HCT116 (cell line): ENCODE data around the gene SAC3D1. TPM values are rescaled to one million over a fixed set of nuclear protein-coding genes. Genes with fewer than 3 reads are reported as not detected.

ENCODE experiments used
- ATAC-seq: fragments of 200-7000 bp; cut with Tn5 transposase; 2 replicates; pipeline ENCODE4 v1.9.1; 2020; ENCODE audit warnings: mild to moderate bottlenecking, moderate library complexity
- BruUV-seq: library from RNA; stranded (reverse); fragments of 400-500 nt; replicated peaks from 2 replicates; lab custom pipeline; 2021; lab: Mats Ljungman, UMichigan
- CTCF ChIA-PET: fragments of 300-600 bp; sonication (Branson Sonifier 250); formaldehyde crosslinking; loops from one replicate; lab custom pipeline; 2021; ENCODE audit warnings: antibody characterized with exemption; lab: Charles Lee
- POLR2A ChIA-PET: fragments of 300-600, 350-600 bp; sonication (Branson Sonifier 250); formaldehyde crosslinking; loops from one replicate; lab custom pipeline; 2021; ENCODE audit warnings: antibody characterized with exemption; lab: Charles Lee
- RAD21 ChIA-PET, 2 experiments: fragments of 300-600 bp; sonication (Branson Sonifier 250); formaldehyde crosslinking; loops; one replicate each; lab custom pipeline; 2023; ENCODE audit warnings: low total read pairs in 2 of 2; ENCODE audit not compliant: uncharacterized antibody in 2 of 2, unreplicated experiment in 2 of 2, low non-redundant PET in 1 of 2; lab: Charles Lee
- DNase-seq: peaks from one replicate; pipeline ENCODE4 v3.0.0-alpha.2; 2010; ENCODE audit warnings: low read depth, low spot score
- H2AFZ ChIP-seq: fragments of 200-600 bp; shearing (Covaris generic), sonication (generic); 2 replicates; pipeline ENCODE4 v1.6.1; 2017; ENCODE audit warnings: low read depth, mixed run types, mixed read lengths, antibody characterized with exemption, low read length; ENCODE audit not compliant: poor library complexity, severe bottlenecking
- H3K27ac ChIP-seq: 2 replicates; pipeline ENCODE4 v1.5.1; 2012; ENCODE audit warnings: low read depth, low read length
- H3K27me3 ChIP-seq: fragments of 200-600 bp; sonication (generic); 2 replicates; pipeline ENCODE4 v1.6.1; 2016; ENCODE audit warnings: mixed run types, low read length, mixed read lengths; ENCODE audit not compliant: insufficient read depth
- H3K36me3 ChIP-seq, 2 experiments: fragments of 200-500 bp in 1 of 2; fragments of 200-600 bp in 1 of 2; sonication (Bioruptor generic) in 1 of 2; sonication (generic) in 1 of 2; 2 replicates each; pipeline versions ENCODE4 v1.5.1 to v1.6.1; 2014 to 2016; ENCODE audit warnings: low read length in 2 of 2, inconsistent platforms in 1 of 2, mixed read lengths in 1 of 2, mixed run types in 1 of 2; ENCODE audit not compliant: insufficient read depth in 2 of 2, control insufficient read depth in 1 of 2
- H3K4me1 ChIP-seq, 2 experiments: fragments of 200-600 bp in 1 of 2; sonication (generic) in 1 of 2; 2 replicates each; pipeline versions ENCODE4 v1.5.1 to v1.6.1; 2012 to 2017; ENCODE audit warnings: low read length in 2 of 2, inconsistent platforms in 1 of 2, mild to moderate bottlenecking in 1 of 2, mixed read lengths in 1 of 2, mixed run types in 1 of 2, moderate library complexity in 1 of 2; ENCODE audit not compliant: insufficient read depth in 2 of 2, control insufficient read depth in 1 of 2
- H3K4me2 ChIP-seq: fragments of 200-600 bp; sonication (generic); 2 replicates; pipeline ENCODE4 v1.6.1; 2017; ENCODE audit warnings: mixed run types, low read length, mixed read lengths
- H3K4me3 ChIP-seq, 2 experiments: fragments of 200-600 bp in 1 of 2; sonication (generic) in 1 of 2; replicated peaks in 1 of 2; 2 replicates each; pipeline ENCODE4 v1.5.1; 2011 to 2016; ENCODE audit warnings: low read length in 2 of 2, control low read depth in 1 of 2, low read depth in 1 of 2, mild to moderate bottlenecking in 1 of 2, mixed read lengths in 1 of 2, mixed run types in 1 of 2
- H3K79me2 ChIP-seq: fragments of 200-600 bp; sonication (generic); 2 replicates; pipeline ENCODE4 v1.6.1; 2017; ENCODE audit warnings: mild to moderate bottlenecking, mixed run types, low read length, moderate library complexity, mixed read lengths; ENCODE audit not compliant: insufficient read depth
- H3K9ac ChIP-seq: fragments of 200-600 bp; sonication (generic); 2 replicates; pipeline ENCODE4 v1.6.1; 2016; ENCODE audit warnings: low read length, mixed read lengths
- H3K9me2 ChIP-seq: fragments of 200-600 bp; sonication (generic), shearing (Covaris generic); 2 replicates; pipeline ENCODE4 v1.6.1; 2017; ENCODE audit warnings: mixed run types, mild to moderate bottlenecking, moderate library complexity; ENCODE audit not compliant: insufficient read depth
- H3K9me3 ChIP-seq, 2 experiments: fragments of 200-500 bp in 1 of 2; fragments of 200-600 bp in 1 of 2; sonication (Bioruptor generic) in 1 of 2; sonication (generic) in 1 of 2; 2 replicates each; pipeline ENCODE4 v1.6.1; 2014 to 2017; ENCODE audit warnings: low read length in 2 of 2, mixed read lengths in 2 of 2, inconsistent platforms in 1 of 2, low read depth in 1 of 2, mild to moderate bottlenecking in 1 of 2, mixed run types in 1 of 2, moderate library complexity in 1 of 2; ENCODE audit not compliant: control insufficient read depth in 1 of 2, insufficient read depth in 1 of 2
- H4K20me1 ChIP-seq: fragments of 200-600 bp; sonication (generic), shearing (Covaris generic); 2 replicates; pipeline ENCODE4 v1.6.1; 2017; ENCODE audit warnings: mixed run types, mild to moderate bottlenecking, moderate library complexity; ENCODE audit not compliant: insufficient read depth
- ATF3 ChIP-seq: IDR thresholded peaks from 2 replicates; pipeline ENCODE4 v1.6.1; 2012
- CBX3 ChIP-seq: IDR thresholded peaks from 2 replicates; pipeline ENCODE4 v1.6.1; 2012; ENCODE audit warnings: low read depth
- CEBPB ChIP-seq: IDR thresholded peaks from 2 replicates; pipeline ENCODE4 v1.6.1; 2012; ENCODE audit warnings: low read depth
- EZH2phosphoT487 ChIP-seq: fragments of 200-600 bp; IDR thresholded peaks from 2 replicates; pipeline ENCODE4 v1.6.1; 2018; ENCODE audit warnings: antibody characterized with exemption, borderline replicate concordance
- POLR2A ChIP-seq: IDR thresholded peaks from 2 replicates; pipeline ENCODE4 v1.7.0; 2011; ENCODE audit warnings: borderline replicate concordance; ENCODE audit not compliant: insufficient read depth, insufficient read length; ENCODE audit errors: extremely low read depth
- SP1 ChIP-seq: IDR thresholded peaks from 2 replicates; pipeline ENCODE4 v1.6.1; 2012; ENCODE audit warnings: low read depth
- YY1 ChIP-seq: IDR thresholded peaks from 2 replicates; pipeline ENCODE4 v1.6.1; 2011; ENCODE audit warnings: low read length, low read depth, moderate library complexity, mild to moderate bottlenecking; ENCODE audit not compliant: insufficient replicate concordance; ENCODE audit errors: extremely low read depth
- intact Hi-C: fragments of 100-400 bp; cut with micrococcal nuclease; formaldehyde crosslinking; loops from 2 replicates; pipeline ENCODE4 v1.10.0; 2022
- total RNA-seq: library from RNA; stranded (reverse); gene quantifications from one replicate; pipeline ENCODE4 v1.2.1, GENCODE V29; 2021; ENCODE audit not compliant: unreplicated experiment
- TF ChIP-seq, protein P1 (sequence below), 3 experiments: fragments of 200-600 bp in 1 of 3; sonication (generic) in 1 of 3; IDR thresholded peaks in 2 of 3; conservative IDR thresholded peaks in 1 of 3; 2 replicates each; pipeline ENCODE4 v1.5.1; 2012 to 2017; ENCODE audit warnings: low read depth in 2 of 3, low read length in 2 of 3, antibody characterized with exemption in 1 of 3, borderline replicate concordance in 1 of 3, control low read depth in 1 of 3, mild to moderate bottlenecking in 1 of 3, mixed read lengths in 1 of 3, mixed run types in 1 of 3, moderate library complexity in 1 of 3; ENCODE audit not compliant: insufficient read depth in 1 of 3

The SAC3D1 gene
- total RNA-seq, 1 experiment from 2014 or later: 36.9 TPM

DNA sequence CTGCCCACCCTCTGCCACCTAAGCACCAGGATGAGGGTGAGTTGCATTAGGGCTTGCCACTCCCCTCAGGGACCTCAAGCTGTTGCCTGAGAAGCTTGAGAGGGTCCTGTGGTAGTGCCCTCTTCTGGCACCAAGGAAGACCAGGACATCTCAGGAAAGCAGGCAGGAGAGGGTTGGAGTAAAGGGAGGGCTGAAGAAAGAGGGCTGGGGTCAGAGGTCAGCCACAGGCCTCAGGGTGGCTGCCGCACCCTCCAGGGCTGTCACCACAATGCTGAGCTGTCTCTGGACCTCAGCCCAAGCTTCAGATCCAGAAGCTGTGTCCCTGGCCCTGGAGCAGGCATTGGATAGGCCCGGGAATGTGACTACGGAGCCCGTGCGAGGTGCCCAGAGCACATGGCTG, 4.1 kb downstream of the SAC3D1 start:
- TF ChIP-seq YY1: no peak
- TF ChIP-seq SP1: no peak
- no peak for TF ChIP-seq POLR2A
- ATAC-seq (no peak), DNase-seq (no peak)
- H3K27ac ChIP-seq: no peak overlapping the region
- peaks cover 25% of the 10 kb centered on the region for H3K79me2 ChIP-seq
- BruUV-seq: no TSS peak
- no peaks in the 10 kb centered on the region for H3K27me3 ChIP-seq
- peaks cover 2 to 8% of the 10 kb centered on the region in 2 experiments; a peak in 2 of 4 replicates for H3K36me3 ChIP-seq
- peaks cover 21 to 34% of the 10 kb centered on the region in 2 experiments for H3K4me1 ChIP-seq
- H3K9me3 ChIP-seq: no peaks in the 10 kb centered on the region
- no peaks in the 10 kb centered on the region for H3K9me2 ChIP-seq
- ChIA-PET POLR2A (interaction anchor here (1.0 kb wide), 1 partner anchor 378 kb away, joined by 3 read pairs; the partner anchor contains the start of gene NEAT1), CTCF (no interaction called here), RAD21 (no interaction called here)
- H4K20me1 ChIP-seq: no peaks in the 10 kb centered on the region
- H3K9ac ChIP-seq: no peak overlapping the region
- H2AFZ ChIP-seq: no peak overlapping the region
- no peak overlapping the region for H3K4me2 ChIP-seq
- intact Hi-C loops: no loop called here
- H3K4me3 ChIP-seq: no peak overlapping the region

- peaks cover 25% of the 10 kb centered on the region for H3K79me2 ChIP-seq
- no peak overlapping the region for H3K4me2 ChIP-seq
- no peak overlapping the region for H3K4me3 ChIP-seq
- no peaks in the 10 kb centered on the region for H3K27me3 ChIP-seq
- ChIA-PET CTCF (no interaction called here), RAD21 (no interaction called here), POLR2A (interaction anchor here (0.7 to 1.0 kb wide), 2 partner anchors 9 to 377 kb away, joined by 3 read pairs; partner anchors contain the start of gene NEAT1)
- H2AFZ ChIP-seq: no peak overlapping the region
- no peaks in the 10 kb centered on the region for H3K9me2 ChIP-seq
- intact Hi-C loops: no loop called here
- TF ChIP-seq, protein P1, sequence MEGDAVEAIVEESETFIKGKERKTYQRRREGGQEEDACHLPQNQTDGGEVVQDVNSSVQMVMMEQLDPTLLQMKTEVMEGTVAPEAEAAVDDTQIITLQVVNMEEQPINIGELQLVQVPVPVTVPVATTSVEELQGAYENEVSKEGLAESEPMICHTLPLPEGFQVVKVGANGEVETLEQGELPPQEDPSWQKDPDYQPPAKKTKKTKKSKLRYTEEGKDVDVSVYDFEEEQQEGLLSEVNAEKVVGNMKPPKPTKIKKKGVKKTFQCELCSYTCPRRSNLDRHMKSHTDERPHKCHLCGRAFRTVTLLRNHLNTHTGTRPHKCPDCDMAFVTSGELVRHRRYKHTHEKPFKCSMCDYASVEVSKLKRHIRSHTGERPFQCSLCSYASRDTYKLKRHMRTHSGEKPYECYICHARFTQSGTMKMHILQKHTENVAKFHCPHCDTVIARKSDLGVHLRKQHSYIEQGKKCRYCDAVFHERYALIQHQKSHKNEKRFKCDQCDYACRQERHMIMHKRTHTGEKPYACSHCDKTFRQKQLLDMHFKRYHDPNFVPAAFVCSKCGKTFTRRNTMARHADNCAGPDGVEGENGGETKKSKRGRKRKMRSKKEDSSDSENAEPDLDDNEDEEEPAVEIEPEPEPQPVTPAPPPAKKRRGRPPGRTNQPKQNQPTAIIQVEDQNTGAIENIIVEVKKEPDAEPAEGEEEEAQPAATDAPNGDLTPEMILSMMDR (IDR thresholded peaks at IDR 0.05 in 2 of 3, conservative IDR thresholded peaks at IDR 0.05 in 1 of 3; ENCODE audit: borderline replicate concordance in 1 of 3, insufficient read depth in 1 of 3, low read depth in 2 of 3, low read length in 2 of 3): no peak
- TF ChIP-seq ATF3 (no peak), EZH2phosphoT487 (no peak), CBX3 (no peak), CEBPB (no peak)
- no peak overlapping the region for H3K27ac ChIP-seq
- no peaks in the 10 kb centered on the region for H3K9me3 ChIP-seq
- ATAC-seq (no peak), DNase-seq (no peak)
- H3K36me3 ChIP-seq: peaks cover 2 to 8% of the 10 kb centered on the region in 2 experiments; a peak in 2 of 4 replicates
- BruUV-seq: no TSS peak
- H3K9ac ChIP-seq: no peak overlapping the region
- H4K20me1 ChIP-seq: no peaks in the 10 kb centered on the region
- H3K4me1 ChIP-seq: peaks cover 15 to 28% of the 10 kb centered on the region in 2 experiments
Measured at GRCh38 chr11:65045728-65046127, 4.7 kb downstream of the SAC3D1 start.
